Measurements from ENCODE around the gene PTPRQ.

The PTPRQ gene

DNA sequence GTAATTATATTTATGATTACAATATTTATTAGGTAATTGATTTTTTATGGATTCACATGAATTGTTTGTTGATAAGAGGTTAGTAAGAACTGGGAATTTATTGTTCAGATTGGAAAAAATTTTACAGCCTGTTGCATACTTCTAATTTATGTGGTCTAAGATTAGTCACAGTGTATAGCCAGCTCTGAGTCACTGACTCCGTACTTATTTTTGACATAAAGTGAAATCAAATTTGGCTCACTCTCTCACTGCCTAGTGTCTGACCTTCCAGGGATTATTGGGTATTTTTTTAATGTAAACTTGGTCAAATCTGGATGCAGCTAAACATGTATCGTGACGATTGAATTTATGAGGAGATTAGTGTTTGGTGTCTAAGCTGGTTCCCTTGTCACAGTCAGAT, 109.3 kb downstream of the PTPRQ start:
- TF ChIP-seq, protein P1, sequence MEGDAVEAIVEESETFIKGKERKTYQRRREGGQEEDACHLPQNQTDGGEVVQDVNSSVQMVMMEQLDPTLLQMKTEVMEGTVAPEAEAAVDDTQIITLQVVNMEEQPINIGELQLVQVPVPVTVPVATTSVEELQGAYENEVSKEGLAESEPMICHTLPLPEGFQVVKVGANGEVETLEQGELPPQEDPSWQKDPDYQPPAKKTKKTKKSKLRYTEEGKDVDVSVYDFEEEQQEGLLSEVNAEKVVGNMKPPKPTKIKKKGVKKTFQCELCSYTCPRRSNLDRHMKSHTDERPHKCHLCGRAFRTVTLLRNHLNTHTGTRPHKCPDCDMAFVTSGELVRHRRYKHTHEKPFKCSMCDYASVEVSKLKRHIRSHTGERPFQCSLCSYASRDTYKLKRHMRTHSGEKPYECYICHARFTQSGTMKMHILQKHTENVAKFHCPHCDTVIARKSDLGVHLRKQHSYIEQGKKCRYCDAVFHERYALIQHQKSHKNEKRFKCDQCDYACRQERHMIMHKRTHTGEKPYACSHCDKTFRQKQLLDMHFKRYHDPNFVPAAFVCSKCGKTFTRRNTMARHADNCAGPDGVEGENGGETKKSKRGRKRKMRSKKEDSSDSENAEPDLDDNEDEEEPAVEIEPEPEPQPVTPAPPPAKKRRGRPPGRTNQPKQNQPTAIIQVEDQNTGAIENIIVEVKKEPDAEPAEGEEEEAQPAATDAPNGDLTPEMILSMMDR (IDR thresholded peaks at IDR 0.05; ENCODE audit: insufficient read depth, low read depth, low read length, missing control alignments), result no peak
- DNase-seq (ENCODE audit: low read depth), result peak; percentile 80
- H3K4me3 ChIP-seq (ENCODE audit: low read length), result no peak overlapping the region

DNA sequence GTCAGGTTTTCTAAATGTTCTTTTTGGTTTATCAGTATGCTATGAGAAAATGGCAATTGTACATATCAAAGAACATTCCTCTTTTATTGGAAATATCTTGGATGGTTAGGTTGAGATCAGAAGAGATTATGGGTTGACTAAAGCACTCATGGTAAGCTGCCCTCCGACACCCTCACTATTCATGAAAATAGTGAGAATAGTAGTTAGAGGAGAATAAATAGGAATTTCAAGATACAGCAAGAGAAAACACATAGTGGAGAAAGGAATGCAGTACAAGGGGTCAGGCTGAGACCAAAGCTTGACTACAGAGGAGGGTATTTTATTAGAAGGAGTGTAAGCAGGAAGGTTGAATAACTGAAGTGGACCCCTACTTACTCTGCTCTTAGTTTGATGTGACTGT, 112.5 kb downstream of the PTPRQ start:
- no peak overlapping the region for H3K4me3 ChIP-seq (ENCODE audit: low read length)
- TF ChIP-seq, protein P1 (IDR thresholded peaks at IDR 0.05; ENCODE audit: insufficient read depth, low read depth, low read length, missing control alignments), result no peak
- DNase-seq (ENCODE audit: low read depth), result no peak

DNA sequence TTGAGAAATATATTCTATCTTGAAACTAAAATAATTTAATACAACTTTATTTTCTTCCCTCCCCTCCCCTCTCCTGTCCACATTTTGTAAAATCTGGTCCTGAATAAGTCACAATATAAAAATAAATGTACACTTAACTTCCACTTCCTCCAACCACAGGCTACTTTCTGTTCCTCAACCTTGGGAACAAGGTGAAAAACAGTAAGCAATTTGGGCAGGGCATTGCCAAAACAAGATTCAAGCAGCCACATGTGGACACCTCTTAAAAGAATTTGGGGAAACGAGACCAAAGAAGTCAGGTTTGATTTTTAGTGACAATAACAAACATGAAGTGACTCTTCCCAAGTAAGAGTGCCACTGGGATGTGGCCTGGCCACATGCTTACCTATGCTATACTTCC, 115.7 kb downstream of the PTPRQ start:
- no peak for DNase-seq (ENCODE audit: low read depth)
- TF ChIP-seq, protein P1 (IDR thresholded peaks at IDR 0.05; ENCODE audit: insufficient read depth, low read depth, low read length, missing control alignments), result no peak
- no peak overlapping the region for H3K4me3 ChIP-seq (ENCODE audit: low read length)

DNA sequence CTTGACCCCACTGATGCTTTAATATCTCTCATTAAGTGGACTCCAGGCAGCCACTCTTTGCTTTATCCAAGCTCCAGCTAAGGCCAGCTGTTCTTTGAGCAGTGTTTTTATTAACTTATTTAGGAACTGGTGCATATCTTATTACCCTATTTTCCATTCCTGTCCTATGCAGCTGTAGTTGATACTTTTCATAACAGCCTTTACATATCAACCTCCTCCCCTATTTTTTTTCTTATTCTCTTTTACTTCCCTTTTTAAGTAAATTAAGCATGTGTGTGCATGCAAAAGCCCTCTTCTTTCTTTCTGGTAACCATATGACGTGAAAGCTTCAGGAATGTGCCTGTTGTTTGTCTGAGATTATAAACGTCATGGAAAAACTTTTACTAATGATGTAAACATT, 121.2 kb downstream of the PTPRQ start:
- DNase-seq (ENCODE audit: low read depth), result peak; percentile 38
- TF ChIP-seq, protein P1 (IDR thresholded peaks at IDR 0.05; ENCODE audit: insufficient read depth, low read depth, low read length, missing control alignments), result no peak

DNA sequence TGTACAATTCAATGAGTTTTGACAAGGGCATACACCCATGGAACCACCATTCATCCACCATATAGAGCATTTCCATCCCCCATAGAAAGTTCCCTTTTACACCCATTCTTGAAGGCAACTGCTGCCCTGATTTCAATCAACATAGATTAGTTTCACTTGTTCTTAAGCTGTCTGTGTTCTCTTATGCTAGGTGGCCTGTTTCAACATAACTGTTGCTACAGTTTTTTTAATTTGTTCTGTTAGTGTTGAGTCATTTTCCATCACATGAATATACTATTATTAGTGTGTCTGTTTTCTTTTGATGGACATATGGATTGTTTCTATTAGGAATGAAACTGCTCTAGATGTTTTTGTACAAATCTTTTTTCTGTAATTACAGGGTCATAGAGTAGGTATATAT, 123.4 kb downstream of the PTPRQ start:
- TF ChIP-seq, protein P1 (IDR thresholded peaks at IDR 0.05; ENCODE audit: insufficient read depth, low read depth, low read length, missing control alignments), result no peak
- peak; percentile 60 for DNase-seq (ENCODE audit: low read depth)
- H3K4me3 ChIP-seq (ENCODE audit: low read length), result no peak overlapping the region

More for the DNA sequence above, 121.2 kb downstream of the PTPRQ start:
- H3K4me3 ChIP-seq (ENCODE audit: low read length), result no peak overlapping the region

DNA sequence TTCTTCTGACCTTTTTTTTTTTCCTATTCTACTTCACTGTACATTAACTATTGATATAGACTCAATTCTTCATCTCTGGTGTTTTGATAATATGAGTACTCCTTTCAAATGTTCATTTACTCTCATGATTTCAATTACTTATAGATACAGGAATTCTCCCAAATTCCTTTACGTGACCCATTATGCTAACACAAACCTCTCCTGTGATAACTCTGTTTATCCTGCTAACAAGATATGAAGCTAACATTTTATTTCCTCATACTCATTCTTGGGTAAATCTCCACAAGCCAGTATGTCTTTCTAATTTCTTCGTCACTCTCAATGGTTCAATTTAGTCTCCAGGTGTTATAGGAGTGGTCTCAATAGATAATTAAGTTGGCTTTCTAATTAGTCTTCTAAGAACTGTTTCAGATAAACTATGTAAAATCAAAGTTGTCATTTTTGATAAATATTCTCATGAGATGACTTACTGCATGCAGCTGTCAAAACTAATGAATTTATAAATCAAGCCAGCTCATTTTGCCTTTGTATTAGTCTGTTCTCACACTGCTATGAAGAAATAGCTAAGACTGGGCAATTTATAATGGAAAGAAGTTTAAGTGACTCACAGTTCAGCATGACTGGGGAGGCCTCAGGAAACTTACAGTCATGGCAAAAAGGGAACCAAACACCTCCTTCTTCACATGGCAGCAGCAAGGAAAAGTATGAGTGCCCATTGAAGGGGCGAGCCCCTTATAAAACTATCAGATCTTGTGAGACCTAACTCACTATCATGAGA, 132.8 kb downstream of the PTPRQ start:
- no peak for DNase-seq (ENCODE audit: low read depth)
- TF ChIP-seq, protein P1 (IDR thresholded peaks at IDR 0.05; ENCODE audit: insufficient read depth, low read depth, low read length, missing control alignments), result no peak
- no peak overlapping the region for H3K4me3 ChIP-seq (ENCODE audit: low read length)

DNA sequence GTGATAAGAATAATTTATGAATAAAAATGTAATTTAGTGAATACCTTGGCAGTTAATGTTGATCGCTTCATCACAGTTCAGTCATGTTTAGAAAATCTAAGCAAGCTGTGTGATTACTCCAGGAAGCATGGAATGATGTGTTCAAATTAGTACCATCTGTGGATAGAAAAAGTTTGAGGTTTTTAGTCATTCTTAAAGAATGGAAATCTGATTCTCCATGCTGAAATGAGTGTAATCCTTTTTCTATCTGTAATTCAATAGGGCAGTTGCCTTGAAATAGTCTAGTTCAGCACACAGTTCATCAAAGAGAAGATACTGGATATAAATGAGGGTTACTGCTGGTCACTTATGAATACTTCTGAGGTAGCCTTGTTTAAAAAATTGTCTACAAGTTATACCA, 136.2 kb downstream of the PTPRQ start:
- peak; percentile 74 for DNase-seq (ENCODE audit: low read depth)
- no peak overlapping the region for H3K4me3 ChIP-seq (ENCODE audit: low read length)
- TF ChIP-seq, protein P1 (IDR thresholded peaks at IDR 0.05; ENCODE audit: insufficient read depth, low read depth, low read length, missing control alignments), result no peak
